Measurements from ENCODE around the gene RABIF.
A peak's percentile ranks its signal among the peaks of the same experiment; 100 is the strongest.

The RABIF gene

GRCh38 chr1:202934755-202935154 is 45.8 kb upstream of the RABIF start:
- H3K27ac ChIP-seq (ENCODE audit: low read length), result no peak overlapping the region
- no peaks in the 10 kb centered on the region for H3K79me2 ChIP-seq (ENCODE audit: insufficient read depth, low read length)
- no peak for TF ChIP-seq CTCF (IDR thresholded peaks at IDR 0.05; ENCODE audit: borderline replicate concordance, extremely low read depth, low read length, poor library complexity, severe bottlenecking)
- DNase-seq (no peak), ATAC-seq (ENCODE audit: insufficient read depth, low read depth) (no peak)
- H2AFZ ChIP-seq (ENCODE audit: low read depth, low read length), result no peak overlapping the region
- no peaks in the 10 kb centered on the region for H3K9me3 ChIP-seq (ENCODE audit: insufficient read depth, low read length, severe bottlenecking)
- H3K4me1 ChIP-seq (ENCODE audit: insufficient read depth, low read length), result no peaks in the 10 kb centered on the region
- H3K27me3 ChIP-seq (ENCODE audit: insufficient read depth, low read length, poor library complexity), result no peaks in the 10 kb centered on the region
- H3K36me3 ChIP-seq (ENCODE audit: insufficient read depth, low read length), result no peaks in the 10 kb centered on the region
- H4K20me1 ChIP-seq (ENCODE audit: insufficient read depth, low read length), result no peaks in the 10 kb centered on the region
- no peak overlapping the region for H3K4me3 ChIP-seq (ENCODE audit: low read depth in 1 of 2, low read length in 2 of 2)
- H3K4me2 ChIP-seq (ENCODE audit: insufficient read depth, low read length), result no peak overlapping the region
- no peak overlapping the region for H3K9ac ChIP-seq (ENCODE audit: low read depth, low read length)

GRCh38 chr1:202932476-202932875 is 43.5 kb upstream of the RABIF start:
- H3K79me2 ChIP-seq (ENCODE audit: insufficient read depth, low read length), result no peaks in the 10 kb centered on the region
- H3K9me3 ChIP-seq (ENCODE audit: insufficient read depth, low read length, severe bottlenecking), result no peaks in the 10 kb centered on the region
- H3K4me1 ChIP-seq (ENCODE audit: insufficient read depth, low read length), result peaks cover 4% of the 10 kb centered on the region
- no peaks in the 10 kb centered on the region for H3K36me3 ChIP-seq (ENCODE audit: insufficient read depth, low read length)
- ATAC-seq (ENCODE audit: insufficient read depth, low read depth), result no peak
- no peak for TF ChIP-seq CTCF (IDR thresholded peaks at IDR 0.05; ENCODE audit: borderline replicate concordance, extremely low read depth, low read length, poor library complexity, severe bottlenecking)
- no peak for TF ChIP-seq EZH2 (IDR thresholded peaks at IDR 0.05; ENCODE audit: borderline replicate concordance, low read depth, low read length, severe bottlenecking)
- H3K27ac ChIP-seq (ENCODE audit: low read length), result no peak overlapping the region
- H3K4me3 ChIP-seq (ENCODE audit: low read depth in 1 of 2, low read length in 2 of 2), result no peak overlapping the region
- no peaks in the 10 kb centered on the region for H3K27me3 ChIP-seq (ENCODE audit: insufficient read depth, low read length, poor library complexity)
- H3K9ac ChIP-seq (ENCODE audit: low read depth, low read length), result no peak overlapping the region
- no peaks in the 10 kb centered on the region for H4K20me1 ChIP-seq (ENCODE audit: insufficient read depth, low read length)
- no peak overlapping the region for H2AFZ ChIP-seq (ENCODE audit: low read depth, low read length)
- H3K4me2 ChIP-seq (ENCODE audit: insufficient read depth, low read length), result no peak overlapping the region
- no peak for DNase-seq

GRCh38 chr1:202926581-202927491 is 37.9 kb upstream of the RABIF start, which contains the start of gene KLHL12:
KLHL12 (minus strand) TSS chr1:202927234; CDS start chr1:202925162, 2,072 bp downstream.
- peak within 1 kb of the TSS; percentile 91 for H2AFZ ChIP-seq (ENCODE audit: low read depth, low read length)
- no peaks in the 10 kb centered on the region for H3K27me3 ChIP-seq (ENCODE audit: insufficient read depth, low read length, poor library complexity)
- ATAC-seq (ENCODE audit: insufficient read depth, low read depth) (peak; percentile 94), DNase-seq (peak; percentile 95)
- peak within 1 kb of the TSS; percentile 80 for H3K4me2 ChIP-seq (ENCODE audit: insufficient read depth, low read length)
- peaks cover 48% of the 10 kb centered on the region for H3K4me1 ChIP-seq (ENCODE audit: insufficient read depth, low read length)
- peak within 1 kb of the TSS; percentile 56 to 76 for H3K4me3 ChIP-seq (ENCODE audit: low read depth in 1 of 2, low read length in 2 of 2)
- H4K20me1 ChIP-seq (ENCODE audit: insufficient read depth, low read length), result no peaks in the 10 kb centered on the region
- H3K79me2 ChIP-seq (ENCODE audit: insufficient read depth, low read length), result peaks cover 41% of the 10 kb centered on the region
- TF ChIP-seq EZH2 (IDR thresholded peaks at IDR 0.05; ENCODE audit: borderline replicate concordance, low read depth, low read length, severe bottlenecking), result no peak
- TF ChIP-seq CTCF (IDR thresholded peaks at IDR 0.05; ENCODE audit: borderline replicate concordance, extremely low read depth, low read length, poor library complexity, severe bottlenecking), result peak; percentile 76
- H3K27ac ChIP-seq (ENCODE audit: low read length), result peak within 1 kb of the TSS; percentile 79
- H3K9me3 ChIP-seq (ENCODE audit: insufficient read depth, low read length, severe bottlenecking), result no peaks in the 10 kb centered on the region
- H3K9ac ChIP-seq (ENCODE audit: low read depth, low read length), result peak within 1 kb of the TSS; percentile 75
- H3K36me3 ChIP-seq (ENCODE audit: insufficient read depth, low read length), result peaks cover 20% of the 10 kb centered on the region

Measured in DND-41 (cell line).